Measurements from ENCODE around the gene ENKUR.

The ENKUR gene

GRCh38 chr10:24949616-24950015, 66.3 kb downstream of the ENKUR start:
- Histone ChIP-seq H3K36me3 (ENCODE audit: insufficient read depth) (no peaks in the 10 kb centered on the region), H3K4me1 (ENCODE audit: low read depth, poor library complexity, severe bottlenecking) (peaks cover 27% of the 10 kb centered on the region), H3K4me2 (no peak overlapping the region), H4K20me1 (ENCODE audit: insufficient read depth) (no peaks in the 10 kb centered on the region), H3K27me3 (ENCODE audit: insufficient read depth, low read depth) (no peaks in the 10 kb centered on the region), H3K4me3 (IDR thresholded peaks at IDR 0.05; ENCODE audit: insufficient read depth, low read depth, low read length) (no peak overlapping the region), H2AFZ (ENCODE audit: low read depth) (no peak overlapping the region), H3K79me2 (ENCODE audit: insufficient read depth, low read depth) (no peaks in the 10 kb centered on the region), H3K9ac (no peak overlapping the region), H3K27ac (no peak overlapping the region)
- TF ChIP-seq, protein P1, sequence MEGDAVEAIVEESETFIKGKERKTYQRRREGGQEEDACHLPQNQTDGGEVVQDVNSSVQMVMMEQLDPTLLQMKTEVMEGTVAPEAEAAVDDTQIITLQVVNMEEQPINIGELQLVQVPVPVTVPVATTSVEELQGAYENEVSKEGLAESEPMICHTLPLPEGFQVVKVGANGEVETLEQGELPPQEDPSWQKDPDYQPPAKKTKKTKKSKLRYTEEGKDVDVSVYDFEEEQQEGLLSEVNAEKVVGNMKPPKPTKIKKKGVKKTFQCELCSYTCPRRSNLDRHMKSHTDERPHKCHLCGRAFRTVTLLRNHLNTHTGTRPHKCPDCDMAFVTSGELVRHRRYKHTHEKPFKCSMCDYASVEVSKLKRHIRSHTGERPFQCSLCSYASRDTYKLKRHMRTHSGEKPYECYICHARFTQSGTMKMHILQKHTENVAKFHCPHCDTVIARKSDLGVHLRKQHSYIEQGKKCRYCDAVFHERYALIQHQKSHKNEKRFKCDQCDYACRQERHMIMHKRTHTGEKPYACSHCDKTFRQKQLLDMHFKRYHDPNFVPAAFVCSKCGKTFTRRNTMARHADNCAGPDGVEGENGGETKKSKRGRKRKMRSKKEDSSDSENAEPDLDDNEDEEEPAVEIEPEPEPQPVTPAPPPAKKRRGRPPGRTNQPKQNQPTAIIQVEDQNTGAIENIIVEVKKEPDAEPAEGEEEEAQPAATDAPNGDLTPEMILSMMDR (conservative IDR thresholded peaks at IDR 0.05; ENCODE audit: low read depth, low read length) = no peak

DNA sequence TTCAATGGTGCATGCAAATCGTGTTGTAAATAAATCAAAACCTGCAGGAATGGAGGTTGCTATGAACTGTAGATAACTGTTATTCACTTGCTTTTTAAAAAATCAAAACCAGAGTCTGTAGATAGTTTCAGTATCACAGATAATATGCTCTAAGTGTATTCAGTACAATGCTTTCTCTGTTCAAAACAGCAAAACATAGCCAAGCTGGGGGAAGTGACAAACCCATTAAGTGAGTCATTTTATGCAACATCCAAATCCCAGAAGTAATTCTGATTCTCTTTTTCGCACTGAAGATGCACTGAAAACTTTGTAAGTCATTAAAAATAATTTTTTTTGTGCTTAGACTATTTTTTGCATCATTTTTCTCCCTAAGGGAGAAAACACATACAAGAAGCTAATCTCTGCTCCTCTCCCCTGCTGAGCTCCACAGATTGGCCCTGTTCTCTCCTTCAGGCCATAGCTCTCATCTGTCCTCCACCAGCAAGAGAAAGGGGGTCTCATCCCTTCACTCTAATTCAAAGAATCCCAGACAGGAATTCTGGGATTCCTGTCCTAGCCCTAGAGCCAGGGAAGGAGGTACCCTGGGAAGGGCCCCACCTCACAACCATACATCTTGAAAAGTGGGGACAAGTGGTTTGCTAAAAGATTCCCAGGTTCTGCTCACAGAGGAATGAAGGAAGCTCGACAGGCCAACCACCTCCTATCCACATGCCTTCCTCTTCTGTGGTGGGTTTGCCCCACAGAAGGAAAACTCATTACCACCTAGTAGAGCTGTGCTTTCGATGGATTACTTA, 68.5 kb downstream of the ENKUR start:
- Histone ChIP-seq H3K79me2 (ENCODE audit: insufficient read depth, low read depth) (no peaks in the 10 kb centered on the region), H3K9ac (no peak overlapping the region), H2AFZ (ENCODE audit: low read depth) (no peak overlapping the region), H3K4me1 (ENCODE audit: low read depth, poor library complexity, severe bottlenecking) (peaks cover 16% of the 10 kb centered on the region), H3K4me2 (no peak overlapping the region), H3K27me3 (ENCODE audit: insufficient read depth, low read depth) (no peaks in the 10 kb centered on the region), H3K4me3 (IDR thresholded peaks at IDR 0.05; ENCODE audit: insufficient read depth, low read depth, low read length) (no peak overlapping the region), H3K36me3 (ENCODE audit: insufficient read depth) (no peaks in the 10 kb centered on the region), H4K20me1 (ENCODE audit: insufficient read depth) (no peaks in the 10 kb centered on the region), H3K27ac (no peak overlapping the region)
- TF ChIP-seq, protein P1 (conservative IDR thresholded peaks at IDR 0.05; ENCODE audit: low read depth, low read length) = no peak

DNA sequence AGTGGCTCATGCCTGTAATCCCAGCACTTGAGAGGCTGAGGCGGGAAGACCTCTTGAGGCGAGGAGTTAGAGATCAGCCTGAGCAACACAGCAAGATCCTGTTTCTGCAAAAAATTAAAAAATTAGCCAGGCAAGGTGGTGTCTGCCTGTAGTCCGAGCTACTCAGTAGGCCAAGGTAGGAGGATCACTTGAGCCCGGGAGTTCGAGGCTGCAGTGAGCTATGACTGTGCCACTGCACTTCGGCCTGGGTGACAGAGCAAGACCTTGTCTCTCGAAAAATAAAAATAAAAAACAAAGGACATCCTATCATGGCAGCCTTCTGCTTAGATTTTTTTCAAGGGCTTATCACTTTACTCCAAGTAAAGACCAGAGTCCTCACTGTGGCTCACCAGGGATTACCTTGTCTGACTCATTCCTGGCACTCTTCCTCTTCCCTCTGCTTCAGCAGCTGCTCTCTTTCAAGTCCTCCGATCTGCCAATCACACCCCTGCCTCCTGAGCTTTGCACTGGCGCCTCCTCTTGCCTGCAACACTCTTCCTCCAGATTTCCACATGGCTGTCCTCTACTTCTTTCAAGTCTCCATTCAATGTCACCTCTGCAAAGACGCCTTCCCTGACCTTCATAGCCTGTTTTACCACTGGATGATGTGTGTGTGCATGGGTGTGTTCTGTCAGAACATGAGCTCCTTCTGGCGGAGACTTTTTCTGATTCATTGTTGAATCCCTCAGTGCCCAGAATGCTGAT, 71.3 kb downstream of the ENKUR start:
- H2AFZ ChIP-seq (ENCODE audit: low read depth) = no peak overlapping the region
- H4K20me1 ChIP-seq (ENCODE audit: insufficient read depth) = no peaks in the 10 kb centered on the region
- H3K79me2 ChIP-seq (ENCODE audit: insufficient read depth, low read depth) = no peaks in the 10 kb centered on the region
- TF ChIP-seq, protein P1 (conservative IDR thresholded peaks at IDR 0.05; ENCODE audit: low read depth, low read length) = no peak
- no peaks in the 10 kb centered on the region for H3K4me1 ChIP-seq (ENCODE audit: low read depth, poor library complexity, severe bottlenecking)
- H3K36me3 ChIP-seq (ENCODE audit: insufficient read depth) = no peaks in the 10 kb centered on the region
- no peak overlapping the region for H3K9ac ChIP-seq
- no peak overlapping the region for H3K4me3 ChIP-seq (IDR thresholded peaks at IDR 0.05; ENCODE audit: insufficient read depth, low read depth, low read length)
- H3K27me3 ChIP-seq (ENCODE audit: insufficient read depth, low read depth) = no peaks in the 10 kb centered on the region
- H3K4me2 ChIP-seq = no peak overlapping the region
- H3K27ac ChIP-seq = no peak overlapping the region

DNA sequence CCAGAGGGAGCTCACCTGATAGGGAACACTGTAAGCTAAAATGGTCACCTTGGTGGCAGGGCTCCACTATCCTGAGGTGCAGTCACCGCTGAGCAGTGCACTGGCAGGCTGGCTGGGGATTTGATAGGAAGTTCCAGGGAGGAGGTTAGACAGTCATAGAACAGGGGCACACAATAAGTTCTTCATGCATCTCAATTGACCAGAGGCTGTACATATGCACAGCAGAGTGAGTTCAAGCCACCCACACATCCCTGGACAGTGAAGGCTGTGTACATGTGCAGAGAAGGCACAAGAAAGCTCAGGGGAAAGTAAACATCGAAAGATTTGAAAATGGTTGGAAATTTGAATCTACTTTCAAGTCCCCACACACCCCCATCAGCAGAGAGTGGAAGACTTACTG, 77.4 kb downstream of the ENKUR start:
- Histone ChIP-seq H4K20me1 (ENCODE audit: insufficient read depth) (no peaks in the 10 kb centered on the region), H3K4me2 (no peak overlapping the region), H3K79me2 (ENCODE audit: insufficient read depth, low read depth) (no peaks in the 10 kb centered on the region), H2AFZ (ENCODE audit: low read depth) (no peak overlapping the region), H3K27me3 (ENCODE audit: insufficient read depth, low read depth) (no peaks in the 10 kb centered on the region), H3K4me3 (IDR thresholded peaks at IDR 0.05; ENCODE audit: insufficient read depth, low read depth, low read length) (no peak overlapping the region), H3K36me3 (ENCODE audit: insufficient read depth) (no peaks in the 10 kb centered on the region), H3K4me1 (ENCODE audit: low read depth, poor library complexity, severe bottlenecking) (no peaks in the 10 kb centered on the region), H3K9ac (no peak overlapping the region), H3K27ac (no peak overlapping the region)
- TF ChIP-seq, protein P1 (conservative IDR thresholded peaks at IDR 0.05; ENCODE audit: low read depth, low read length) = no peak

All from KMS-11 (cell line).